Stimulated activated CD4-positive, alpha-beta T cell treated with anti-CD3 and anti-CD28 coated beads, Interleukin-1b, Interleukin-23, amount 100 ng/mL, for 1 hour (primary cell): ENCODE measurements around the gene VPS50.
"Not testable (repeated sequence)": the region's sequence is repeated elsewhere in the genome, so short reads cannot be mapped to it uniquely, and the experiment has no call there.

Source experiments
- DNase-seq, 2 donors: peaks; one replicate each; pipeline ENCODE4 v3.0.0-alpha.2; 2020; ENCODE audit warnings: low read depth in 2 of 2

Gene VPS50

GRCh38 chr7:93242106-93242505, 9.9 kb downstream of the VPS50 start:
- no peak for DNase-seq

DNA sequence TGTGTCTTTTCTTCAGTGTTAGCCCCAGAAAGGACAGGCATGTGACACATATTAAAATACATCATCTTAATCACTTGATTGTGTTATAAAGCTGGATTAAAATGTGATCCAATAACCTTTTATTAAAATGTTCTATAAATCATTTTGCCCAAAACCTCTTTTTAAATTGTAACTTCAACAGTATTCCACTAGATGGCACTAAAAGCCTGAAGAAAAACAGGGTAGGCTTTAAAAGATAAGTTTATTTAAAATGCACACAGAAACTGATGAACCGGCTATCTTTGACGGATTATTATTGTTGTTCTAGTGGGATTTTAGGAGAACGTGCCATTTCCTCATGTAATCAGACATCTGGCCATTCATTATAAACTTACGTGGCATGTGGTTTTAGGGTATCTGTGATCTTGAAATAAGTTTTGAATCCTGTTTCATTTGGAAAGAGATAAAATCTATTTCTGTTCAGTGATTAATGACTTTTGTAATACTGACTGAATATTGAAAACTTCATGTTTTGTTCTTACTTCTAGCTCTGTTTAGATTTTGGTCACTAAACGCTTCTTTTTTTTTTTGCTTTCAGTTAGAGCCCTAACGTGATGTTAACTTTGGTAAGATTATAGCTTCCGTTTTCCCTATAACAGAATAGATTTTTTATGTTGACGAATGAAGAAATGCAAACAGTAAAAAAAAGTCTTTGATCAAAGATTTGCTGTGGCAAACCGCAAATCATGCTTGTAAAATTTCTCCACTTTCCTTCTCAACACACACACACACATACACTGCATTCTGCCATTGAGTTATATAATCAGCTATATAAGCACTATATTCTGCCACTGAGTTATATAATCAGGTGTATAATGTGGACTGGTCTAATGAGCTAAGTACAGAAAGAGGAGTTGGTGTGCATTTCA, 13.6 kb downstream of the VPS50 start:
- DNase-seq, result no peak

DNA sequence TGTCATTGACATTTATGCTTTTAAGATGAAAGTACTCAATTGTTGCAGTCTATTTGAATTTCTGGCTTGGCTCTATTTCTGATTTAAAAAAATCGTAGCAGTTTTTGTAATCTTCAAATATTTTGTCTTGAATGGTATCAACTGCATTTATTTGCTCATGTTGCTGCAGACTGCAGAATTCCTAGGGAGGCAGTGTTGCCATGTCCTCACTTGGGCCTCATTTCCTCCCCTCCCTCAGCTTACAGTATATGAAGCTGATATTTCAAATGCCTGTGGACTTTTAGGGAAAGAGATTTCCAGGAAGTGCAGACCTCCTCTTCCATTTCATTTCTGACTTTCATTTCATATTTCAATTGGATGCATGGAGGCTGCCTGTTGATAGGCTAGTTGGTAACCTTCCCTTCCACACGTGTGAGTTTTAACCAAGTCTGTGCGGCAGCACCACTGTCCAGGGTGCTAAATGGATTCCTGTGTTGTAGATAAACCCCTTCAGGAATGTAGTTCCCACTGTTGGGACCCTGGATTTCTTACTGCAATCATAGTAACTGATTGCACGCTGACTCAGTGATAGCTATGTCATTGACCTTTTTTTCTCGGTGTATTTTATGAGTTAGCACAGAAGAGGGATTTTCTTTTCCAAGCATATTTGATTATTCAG, 17.5 kb downstream of the VPS50 start:
- DNase-seq, result no peak

GRCh38 chr7:93258661-93259060, 26.5 kb downstream of the VPS50 start:
- DNase-seq, result no peak

DNA sequence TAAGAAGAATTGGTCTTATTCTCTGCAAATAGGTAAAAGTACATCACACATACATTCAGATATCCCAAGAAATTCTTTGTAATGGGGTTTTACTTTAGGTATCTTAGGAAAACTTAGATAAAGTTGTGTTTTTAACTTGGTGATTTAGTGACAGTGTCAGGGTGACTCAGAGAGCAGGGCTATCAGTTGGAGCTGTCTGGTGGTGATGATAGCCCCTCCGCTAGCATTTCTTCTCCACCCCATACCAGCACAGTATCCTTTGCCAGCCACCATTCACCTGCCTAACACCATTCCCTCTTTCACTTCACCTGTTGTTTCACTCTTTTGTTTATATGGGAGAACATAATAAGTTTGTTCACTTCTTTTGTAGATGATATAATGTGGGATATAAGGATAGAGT, 30.4 kb downstream of the VPS50 start:
- DNase-seq, result no peak

DNA sequence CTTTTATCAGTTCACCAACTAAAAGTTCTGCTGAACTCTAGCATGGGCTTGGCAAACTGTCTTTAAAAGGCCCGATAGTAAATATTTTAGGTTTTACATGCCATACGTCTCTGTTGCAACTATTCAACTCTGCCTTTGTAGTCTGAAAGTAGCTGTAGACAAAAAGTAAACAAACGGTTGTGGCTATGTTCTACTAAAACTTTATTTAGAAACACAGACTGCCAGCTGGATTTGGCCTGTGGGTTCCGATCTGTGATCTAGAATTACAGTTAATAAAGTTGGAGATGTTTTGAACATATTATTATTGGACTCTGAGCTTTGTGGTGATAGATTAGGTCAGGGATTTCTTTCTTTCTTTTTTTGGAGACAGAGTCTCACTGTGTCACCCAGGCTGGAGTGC, 33.1 kb downstream of the VPS50 start:
- DNase-seq, result no peak

- DNase-seq, result no peak
These were observed 47.4 kb downstream of the VPS50 start for GRCh38 chr7:93279541-93279940.

DNA sequence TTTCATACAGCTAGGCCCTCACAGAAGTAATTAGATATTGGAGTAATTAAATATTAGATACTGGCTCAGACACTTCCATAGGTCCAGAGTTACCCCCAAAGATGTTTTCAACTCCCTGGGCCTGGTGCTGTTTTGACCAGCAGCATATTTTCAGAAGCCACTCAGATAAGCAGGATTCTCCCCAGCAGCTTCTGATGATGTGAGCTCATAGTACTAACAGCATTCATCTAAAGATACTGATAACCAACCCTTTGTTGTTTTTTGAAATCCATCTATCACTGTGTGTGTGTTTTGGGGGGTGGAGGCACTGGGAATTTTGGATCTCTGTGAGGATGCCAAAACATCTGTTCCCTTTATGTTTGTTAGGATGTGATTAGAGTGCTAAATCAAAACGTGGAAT, 52.7 kb downstream of the VPS50 start:
- no peak for DNase-seq

DNA sequence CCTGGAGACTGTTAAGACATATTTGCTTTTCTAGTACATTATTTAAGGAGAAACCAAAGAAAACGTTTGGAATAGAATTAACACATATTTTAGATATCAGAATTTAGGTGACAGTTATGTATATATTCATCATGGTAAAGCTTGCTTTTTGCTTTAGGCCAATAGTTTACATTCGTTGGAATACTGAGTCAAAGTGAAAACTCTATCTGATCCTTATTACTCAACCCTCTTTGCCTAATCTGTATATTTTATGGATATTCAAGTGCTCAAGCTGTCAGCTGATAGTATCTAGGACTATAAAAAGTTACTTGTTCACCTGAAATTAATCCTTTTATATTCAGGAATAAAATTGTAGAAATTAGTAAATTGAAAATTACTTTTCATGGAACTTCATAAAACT, 61.1 kb downstream of the VPS50 start:
- DNase-seq, result no peak

GRCh38 chr7:93298206-93298605, 66.0 kb downstream of the VPS50 start:
- no peak for DNase-seq

DNA sequence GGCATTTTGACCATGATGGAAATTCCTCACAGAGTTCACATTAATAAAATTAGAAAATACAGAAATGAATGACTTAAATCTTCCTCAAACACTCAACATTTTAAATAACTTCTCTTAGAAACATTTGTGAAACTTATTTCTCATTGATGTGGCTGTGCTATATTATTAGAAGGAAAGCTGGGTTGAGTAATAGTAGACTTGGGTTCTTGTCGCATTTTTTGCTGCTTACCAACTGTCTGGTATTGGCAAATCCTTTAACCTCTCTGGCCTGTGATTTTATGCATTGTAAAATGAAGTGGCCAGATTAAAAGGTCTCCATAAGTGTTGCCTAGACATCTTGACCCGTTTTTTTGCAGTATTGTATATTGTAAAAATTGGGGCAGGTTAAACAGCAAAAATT, 66.5 kb downstream of the VPS50 start:
- DNase-seq, result no peak

GRCh38 chr7:93301736-93302135, 69.6 kb downstream of the VPS50 start:
- no peak for DNase-seq

GRCh38 chr7:93307131-93307660, 75.0 kb downstream of the VPS50 start:
- DNase-seq, result no peak

DNA sequence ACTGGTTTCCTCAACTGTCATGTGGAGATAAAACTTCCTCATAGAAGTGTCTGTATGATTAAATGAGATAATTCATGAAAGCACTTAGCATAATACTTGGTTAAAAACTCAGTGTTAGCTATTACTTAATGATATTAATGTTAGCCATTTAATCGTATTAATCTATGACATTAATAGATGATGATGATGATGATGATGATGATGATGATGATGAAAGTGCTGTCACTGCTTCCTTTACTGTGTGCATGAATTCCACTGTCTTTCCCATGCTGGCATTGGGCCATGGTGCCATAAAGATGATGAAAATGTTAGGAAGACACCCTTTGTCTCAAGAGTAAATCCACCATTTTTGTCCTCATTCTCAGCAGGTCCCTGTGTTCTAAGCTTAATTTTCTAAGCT, 75.8 kb downstream of the VPS50 start:
- DNase-seq, result no peak

DNA sequence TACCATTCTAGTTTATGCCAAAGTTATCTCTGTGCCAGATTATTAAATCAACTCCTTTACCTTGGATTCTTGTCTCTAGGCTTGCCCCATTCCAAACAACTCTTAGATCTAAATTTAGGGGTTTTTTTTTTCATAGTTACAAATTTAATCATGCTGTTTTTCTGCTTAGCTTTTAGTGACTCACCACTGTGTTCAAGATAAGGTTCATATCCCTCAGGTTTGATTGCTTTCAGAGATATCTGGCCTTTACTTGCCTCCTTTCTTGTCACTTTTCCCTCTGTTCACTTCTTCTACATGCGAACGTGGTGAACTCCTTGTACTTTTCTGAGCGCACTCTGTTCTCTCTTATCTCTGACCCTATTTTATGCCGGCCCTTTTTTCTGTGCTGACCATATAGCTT, 78.2 kb downstream of the VPS50 start:
- DNase-seq, result no peak

DNA sequence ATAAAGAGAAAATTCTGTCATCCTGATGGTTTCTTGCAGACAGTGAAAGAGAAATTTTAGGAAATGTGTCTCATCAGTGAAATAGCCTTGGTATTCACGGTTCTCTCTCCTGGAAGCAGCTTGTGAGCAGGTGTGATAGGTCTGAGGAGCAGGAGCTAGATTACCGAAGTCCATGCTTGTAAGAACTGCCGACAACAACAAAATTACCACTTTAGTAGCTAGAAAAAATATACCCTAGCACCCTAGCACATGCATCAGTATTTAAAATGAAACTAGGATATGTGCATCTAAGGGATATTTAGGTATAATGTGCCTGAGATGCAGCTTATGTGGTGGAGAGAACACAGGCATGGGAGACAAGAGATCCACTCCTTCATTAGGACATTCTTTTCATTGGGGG, 82.3 kb downstream of the VPS50 start:
- no peak for DNase-seq

DNA sequence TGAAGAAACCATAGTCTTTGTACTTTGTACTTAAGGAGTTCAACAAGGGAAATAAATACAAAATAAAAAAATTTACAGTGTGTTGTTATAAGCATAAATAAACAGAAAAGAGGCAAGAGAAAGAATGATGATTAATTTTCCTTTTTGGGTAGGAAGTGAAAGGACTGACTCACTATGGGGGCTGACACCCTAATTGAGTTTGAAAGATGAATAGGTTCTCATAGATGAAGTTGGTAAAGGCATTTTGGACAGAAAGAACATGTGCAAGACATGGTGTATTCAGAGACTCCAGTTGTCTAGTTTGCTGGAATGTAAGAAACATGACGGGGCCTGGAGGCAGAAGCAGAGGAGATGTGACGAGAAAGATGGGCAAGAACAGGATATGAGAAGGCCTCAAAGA, 83.7 kb downstream of the VPS50 start:
- no peak for DNase-seq

DNA sequence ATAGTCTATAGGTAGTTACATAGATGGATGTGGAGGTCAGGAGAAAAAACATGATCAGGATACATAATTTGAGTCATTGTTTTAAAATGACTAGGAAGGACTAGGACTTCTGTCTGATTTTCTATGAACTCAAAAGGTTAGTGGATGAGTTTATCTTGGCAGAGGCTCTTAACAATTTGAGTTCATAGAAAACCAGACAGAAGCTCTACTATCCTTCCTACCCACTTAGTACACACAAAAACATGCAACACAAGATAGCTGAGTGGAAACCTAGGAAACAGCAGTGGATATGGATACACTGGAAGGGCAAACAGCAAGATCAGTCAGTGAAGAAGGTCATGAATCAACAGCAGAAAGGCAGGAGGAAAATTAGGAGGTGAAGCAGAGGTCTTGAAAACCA, 84.6 kb downstream of the VPS50 start:
- DNase-seq, result no peak

- no peak for DNase-seq
These were observed 88.7 kb downstream of the VPS50 start for GRCh38 chr7:93320887-93321286.

DNA sequence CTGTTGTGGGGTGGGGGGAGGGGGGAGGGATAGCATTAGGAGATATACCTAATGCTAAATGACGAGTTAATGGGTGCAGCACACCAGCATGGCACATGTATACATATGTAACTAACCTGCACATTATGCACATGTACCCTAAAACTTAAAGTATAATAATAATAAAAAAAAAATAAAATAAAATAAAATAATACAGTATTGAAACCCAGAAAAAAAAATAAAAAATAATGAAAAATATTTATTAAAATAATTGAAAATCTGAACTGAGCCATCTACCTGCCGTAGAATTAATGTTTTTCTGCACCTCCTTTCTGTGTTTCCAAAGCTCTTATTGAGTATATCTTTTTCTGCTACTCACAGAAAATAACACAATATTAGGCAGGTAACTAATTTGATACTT, 94.1 kb downstream of the VPS50 start:
- not testable (repeated sequence) for DNase-seq

GRCh38 chr7:93327006-93327633, 95.0 kb downstream of the VPS50 start:
- no peak for DNase-seq

GRCh38 chr7:93331706-93332105, 99.5 kb downstream of the VPS50 start:
- DNase-seq, result no peak

DNA sequence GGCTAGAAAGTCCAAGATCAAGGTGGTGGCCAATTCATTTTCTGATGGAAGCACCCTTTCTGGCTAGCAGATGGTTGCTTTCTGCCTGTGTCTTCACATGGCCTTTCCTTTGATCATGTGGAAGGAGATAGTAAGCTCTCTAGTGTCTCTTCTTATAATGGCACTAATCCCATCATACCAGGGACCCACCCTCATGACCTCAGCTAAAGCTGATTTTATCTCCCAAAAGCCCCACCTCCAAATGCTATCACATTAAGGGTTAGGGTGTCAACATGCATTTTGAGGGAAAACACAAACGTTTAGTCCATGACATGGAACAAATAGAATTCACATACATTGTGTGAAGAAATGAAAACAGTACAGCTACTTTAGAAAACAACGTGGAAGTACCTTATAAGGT, 100.0 kb downstream of the VPS50 start:
- DNase-seq, result no peak
